Body of pancreas (tissue), 4 donors: ENCODE data around the gene GNG12. TPM values are rescaled to one million over a fixed set of nuclear protein-coding genes. Genes with fewer than 3 reads are reported as not detected.

Source experiments
- ATAC-seq: fragments of 150-250 bp; one replicate; pipeline ENCODE4 v1.9.1; 2016
- DNase-seq, 4 donors: peaks; one replicate each; pipeline ENCODE4 v3.0.0-alpha.2; 2019
- H3K27ac ChIP-seq, 4 donors: fragments of 200-600 bp; sonication (generic); 1 replicate in 3 of 4; 2 replicates in 1 of 4; pipeline versions ENCODE4 v1.5.1 to v1.6.1; 2016 to 2019; ENCODE audit warnings: mild to moderate bottlenecking in 1 of 4, mixed read lengths in 1 of 4, moderate library complexity in 1 of 4
- H3K27me3 ChIP-seq, 2 donors: fragments of 200-600 bp; sonication (generic); one replicate each; pipeline ENCODE4 v1.6.0; 2016; ENCODE audit warnings: mild to moderate bottlenecking in 1 of 2
- H3K36me3 ChIP-seq, 2 donors: fragments of 200-600 bp; sonication (generic); replicated peaks in 1 of 2; 2 replicates each; pipeline ENCODE4 v1.5.1; 2016; ENCODE audit warnings: low read depth in 2 of 2; ENCODE audit not compliant: insufficient read depth in 1 of 2
- H3K4me1 ChIP-seq: fragments of 200-600 bp; sonication (generic); one replicate; pipeline ENCODE4 v1.6.0; 2016
- H3K4me3 ChIP-seq, 2 donors: fragments of 200-600 bp; sonication (generic); 1 replicate in 1 of 2; 2 replicates in 1 of 2; pipeline ENCODE4 v1.5.1; 2016 to 2019
- H3K9me3 ChIP-seq, 3 donors: fragments of 200-600 bp; sonication (generic); 1 replicate in 2 of 3; 2 replicates in 1 of 3; pipeline ENCODE4 v1.5.1; 2016
- CTCF ChIP-seq, 7 experiments: fragments of 450-650 bp in 4 of 7; fragments of 200-600 bp in 3 of 7; sonication (generic) in 3 of 7; IDR thresholded peaks; one replicate each; pipeline ENCODE4 v1.5.1; 2016 to 2019; ENCODE audit warnings: antibody characterized with exemption in 7 of 7
- POLR2A ChIP-seq, 3 donors: fragments of 450-650 bp; IDR thresholded peaks; one replicate each; pipeline ENCODE4 v1.6.1; 2016; ENCODE audit warnings: antibody characterized with exemption in 3 of 3, mild to moderate bottlenecking in 2 of 3
- WGBS, 2 donors: methylation state at CpG; one replicate each; pipeline ENCODE4 v1.1.5; 2017; 5-methylcytosine and 5-hydroxymethylcytosine counted together
- intact Hi-C: fragments of 100-400 bp; cut with DNase I; formaldehyde crosslinking; loops from one replicate; pipeline ENCODE4 v1.15.1; 2023
- total RNA-seq, 2 donors: library from RNA; depleted of rRNA; stranded (reverse); fragments of >200 nt; gene quantifications; one replicate each; pipeline ENCODE4 v1.1.0, GENCODE V29; 2016

GNG12 gene
- total RNA-seq, 2 donors from 2014 or later = 26.4 to 42.3 TPM

- Histone ChIP-seq H3K4me3 (no peak overlapping the region), H3K9me3 (no peaks in the 10 kb centered on the region), H3K36me3 (no peaks in the 10 kb centered on the region), H3K4me1 (no peaks in the 10 kb centered on the region), H3K27me3 (no peaks in the 10 kb centered on the region), H3K27ac (no peak overlapping the region)
- WGBS, 2 donors = 90 to 93% methylated on average over 2 of the region's 2 CpGs
- no peak for DNase-seq
- no peak for ATAC-seq
- no peak for TF ChIP-seq POLR2A (IDR thresholded peaks at IDR 0.05)
- intact Hi-C loops = no loop called here
These were observed 41.3 kb upstream of the GNG12 start for GRCh38 chr1:67874501-67875111.

- H3K27me3 ChIP-seq = no peaks in the 10 kb centered on the region
- no peaks in the 10 kb centered on the region for H3K9me3 ChIP-seq
- H3K4me1 ChIP-seq = no peaks in the 10 kb centered on the region
- intact Hi-C loops = no loop called here
- no peak overlapping the region for H3K4me3 ChIP-seq
- no peak for TF ChIP-seq POLR2A (IDR thresholded peaks at IDR 0.05)
- no peak for TF ChIP-seq CTCF (IDR thresholded peaks at IDR 0.05)
- H3K36me3 ChIP-seq = no peaks in the 10 kb centered on the region
- ATAC-seq (no peak), DNase-seq (no peak)
- H3K27ac ChIP-seq = no peak overlapping the region
- 40 to 48% methylated on average over 1 of the region's 1 CpG for WGBS, 2 donors
These were observed 36.0 kb upstream of the GNG12 start for GRCh38 chr1:67869233-67869632.

GRCh38 chr1:67863637-67864036, 30.4 kb upstream of the GNG12 start:
- TF ChIP-seq POLR2A (IDR thresholded peaks at IDR 0.05) (no peak), CTCF (IDR thresholded peaks at IDR 0.05) (no peak)
- no peak overlapping the region for H3K4me3 ChIP-seq
- DNase-seq (no peak), ATAC-seq (no peak)
- H3K27me3 ChIP-seq = no peaks in the 10 kb centered on the region
- no peaks in the 10 kb centered on the region for H3K36me3 ChIP-seq
- no peaks in the 10 kb centered on the region for H3K4me1 ChIP-seq
- H3K27ac ChIP-seq = no peak overlapping the region
- no peaks in the 10 kb centered on the region for H3K9me3 ChIP-seq
- 96 to 100% methylated on average over 2 of the region's 2 CpGs for WGBS, 2 donors
- intact Hi-C loops = no loop called here

- ATAC-seq (no peak), DNase-seq (no peak)
- TF ChIP-seq CTCF (IDR thresholded peaks at IDR 0.05) (no peak), POLR2A (IDR thresholded peaks at IDR 0.05) (no peak)
- no peak overlapping the region for H3K27ac ChIP-seq
- 88 to 94% methylated on average over 1 of the region's 1 CpG for WGBS, 2 donors
- H3K36me3 ChIP-seq = no peaks in the 10 kb centered on the region
- H3K4me1 ChIP-seq = no peaks in the 10 kb centered on the region
- no peaks in the 10 kb centered on the region for H3K27me3 ChIP-seq
- H3K9me3 ChIP-seq = no peaks in the 10 kb centered on the region
- intact Hi-C loops = no loop called here
- H3K4me3 ChIP-seq = no peak overlapping the region
These were observed 29.4 kb upstream of the GNG12 start for GRCh38 chr1:67862685-67863084.

- DNase-seq (no peak), ATAC-seq (no peak)
- no peaks in the 10 kb centered on the region for H3K4me1 ChIP-seq
- H3K27ac ChIP-seq = no peak overlapping the region
- no peak overlapping the region for H3K4me3 ChIP-seq
- no peaks in the 10 kb centered on the region for H3K36me3 ChIP-seq
- H3K27me3 ChIP-seq = no peaks in the 10 kb centered on the region
- WGBS, 2 donors = 56 to 81% methylated on average over 1 of the region's 1 CpG
- TF ChIP-seq POLR2A (IDR thresholded peaks at IDR 0.05) = no peak
- TF ChIP-seq CTCF (IDR thresholded peaks at IDR 0.05) = no peak
- intact Hi-C loops = no loop called here
- no peaks in the 10 kb centered on the region for H3K9me3 ChIP-seq
These were observed 28.7 kb upstream of the GNG12 start for GRCh38 chr1:67861856-67862516.
